HG02759 (cell line): ENCODE results near the gene SCNM1.

ENCODE experiments used
- ATAC-seq: cut with Tn5 transposase; IDR thresholded peaks from one replicate; pipeline ENCODE4 v1.9.1; 2021; ENCODE audit warnings: mild to moderate bottlenecking, moderate library complexity; ENCODE audit not compliant: unreplicated experiment

Gene SCNM1, protein sequence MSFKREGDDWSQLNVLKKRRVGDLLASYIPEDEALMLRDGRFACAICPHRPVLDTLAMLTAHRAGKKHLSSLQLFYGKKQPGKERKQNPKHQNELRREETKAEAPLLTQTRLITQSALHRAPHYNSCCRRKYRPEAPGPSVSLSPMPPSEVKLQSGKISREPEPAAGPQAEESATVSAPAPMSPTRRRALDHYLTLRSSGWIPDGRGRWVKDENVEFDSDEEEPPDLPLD

DNA sequence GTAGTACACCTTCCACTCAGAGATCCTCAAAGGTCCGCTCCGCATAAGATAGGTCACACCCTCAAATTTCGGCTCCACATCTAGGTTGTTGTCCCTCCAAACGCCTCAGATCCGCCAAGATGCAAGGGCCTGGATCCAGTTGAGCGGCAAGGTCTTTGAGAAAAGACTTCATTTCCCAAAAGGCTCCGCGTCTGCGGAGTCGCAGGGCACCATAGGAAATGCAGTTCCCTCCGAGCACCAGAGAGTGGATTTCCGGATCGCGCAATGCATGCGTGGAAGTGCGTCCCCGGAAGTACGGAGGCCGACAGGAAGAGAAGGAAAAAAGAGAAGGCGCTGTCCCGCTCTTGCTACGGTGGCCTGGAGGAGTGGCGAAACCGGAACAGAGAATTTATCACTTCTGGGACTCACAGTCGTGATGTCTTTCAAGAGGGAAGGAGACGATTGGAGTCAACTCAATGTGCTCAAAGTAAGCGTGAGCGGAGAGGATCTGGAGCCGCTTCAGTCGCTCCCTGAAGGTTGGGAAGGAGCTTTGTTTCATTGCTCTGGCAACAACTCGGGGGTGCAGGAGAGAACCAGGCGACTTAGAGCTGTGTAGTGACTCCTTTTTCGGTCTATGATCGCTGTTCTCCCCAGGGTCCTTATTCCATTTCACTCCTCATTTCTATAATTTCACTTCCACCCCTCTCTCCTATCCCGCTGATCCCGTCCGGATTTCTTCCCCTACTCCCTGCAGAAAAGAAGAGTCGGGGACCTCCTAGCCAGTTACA is at the start of gene SCNM1, which contains the start of gene LYSMD1:
Gene SCNM1, plus strand, starts transcription at position 407 of the 767 bp plus-strand sequence. Its CDS starts 9 bp downstream, at position 416.
Gene LYSMD1, minus strand, starts transcription at position 165 of the 767 bp plus-strand sequence. CDS start 644 bp downstream, outside the sequence.
- peak; percentile 90 for ATAC-seq

DNA sequence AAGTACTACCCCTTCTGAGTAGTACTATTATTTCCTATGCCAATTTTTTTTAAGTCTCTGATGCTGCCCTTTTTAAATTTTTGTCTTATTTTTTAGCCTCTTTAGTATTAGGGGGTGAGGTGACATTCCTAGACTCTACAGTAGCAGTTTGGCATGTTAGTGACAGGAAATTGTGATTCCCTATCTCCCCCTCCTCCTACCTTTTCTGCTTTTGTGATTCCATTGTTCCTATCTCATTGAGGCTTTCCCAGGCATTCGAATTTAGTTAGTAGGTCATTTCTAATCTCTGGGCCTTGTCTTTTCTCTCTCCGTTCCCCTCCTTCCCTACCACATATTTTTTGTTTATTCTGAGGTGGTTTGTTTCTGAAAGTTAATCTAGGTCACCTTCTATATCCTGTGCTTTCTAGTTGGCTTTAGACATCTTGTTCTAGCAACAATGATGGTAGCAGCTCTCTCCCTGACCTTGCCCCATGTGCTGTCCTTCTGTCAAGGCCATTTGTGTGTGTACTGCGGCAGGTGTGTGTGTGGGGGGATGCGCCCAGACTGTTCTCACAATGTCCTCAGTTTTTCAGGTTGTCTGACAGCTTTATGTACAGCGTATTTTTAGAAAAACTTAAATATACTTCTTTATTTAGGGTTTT is 41.1 kb upstream of the SCNM1 start:
- ATAC-seq: no peak

DNA sequence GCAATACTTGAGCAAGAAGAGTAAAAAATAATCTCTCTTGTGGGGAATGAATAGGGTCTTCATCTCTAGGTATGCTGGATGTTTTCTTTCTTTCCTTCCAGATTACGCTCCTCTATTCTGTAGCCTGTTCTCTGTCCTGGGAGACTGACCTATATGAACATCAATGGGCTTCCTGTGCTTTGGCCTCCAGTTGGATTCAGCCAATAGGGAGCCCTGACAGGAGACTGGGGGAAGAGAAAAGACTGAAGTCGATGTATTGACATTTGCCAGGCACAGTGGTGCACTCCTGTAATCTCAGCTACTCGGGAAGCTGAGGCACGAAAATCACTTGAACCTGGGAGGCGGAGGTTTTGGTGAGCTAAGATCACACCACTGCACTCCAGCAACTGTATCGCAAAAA is 37.1 kb upstream of the SCNM1 start:
- ATAC-seq: no peak

- ATAC-seq: peak; percentile 93
These were observed 34.9 kb upstream of the SCNM1 start for GRCh38 chr1:151130987-151131586.

- ATAC-seq: no peak
These were observed 34.1 kb upstream of the SCNM1 start for GRCh38 chr1:151131701-151132334.

DNA sequence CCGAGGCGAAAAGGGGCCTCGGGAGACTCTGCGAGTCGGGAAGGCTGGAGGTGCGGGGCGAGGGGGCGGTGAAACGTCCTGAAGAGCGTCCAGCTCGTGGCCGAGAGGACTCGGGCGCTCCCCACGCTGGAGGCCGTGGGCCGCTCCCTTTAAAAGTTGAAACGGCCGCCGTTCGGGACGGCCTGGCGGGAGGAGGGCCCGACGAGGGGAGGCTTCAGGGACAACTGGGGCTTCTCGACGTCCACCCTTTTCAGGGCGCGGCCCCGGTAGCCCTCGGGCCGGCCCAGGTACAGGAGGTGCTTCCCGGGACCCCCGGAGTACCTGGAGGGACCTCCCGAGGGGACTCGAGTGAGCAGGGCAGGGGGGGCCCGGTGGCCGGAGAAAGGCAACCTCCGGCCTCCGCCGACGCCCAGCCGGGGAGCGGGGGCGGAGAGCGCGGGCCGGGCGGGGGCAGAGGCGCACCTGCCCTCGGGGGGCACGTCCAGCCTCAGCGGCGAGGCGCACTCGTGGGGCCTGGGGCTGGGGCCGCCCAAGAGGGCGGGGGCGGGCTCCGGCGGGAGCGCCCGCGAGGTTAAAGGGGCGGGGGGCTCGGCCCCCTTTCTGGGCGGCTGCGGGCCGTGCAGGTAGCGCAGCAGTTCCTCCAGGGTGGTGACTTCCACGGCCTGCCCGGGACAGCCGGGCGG is 33.5 kb upstream of the SCNM1 start:
- ATAC-seq: no peak

DNA sequence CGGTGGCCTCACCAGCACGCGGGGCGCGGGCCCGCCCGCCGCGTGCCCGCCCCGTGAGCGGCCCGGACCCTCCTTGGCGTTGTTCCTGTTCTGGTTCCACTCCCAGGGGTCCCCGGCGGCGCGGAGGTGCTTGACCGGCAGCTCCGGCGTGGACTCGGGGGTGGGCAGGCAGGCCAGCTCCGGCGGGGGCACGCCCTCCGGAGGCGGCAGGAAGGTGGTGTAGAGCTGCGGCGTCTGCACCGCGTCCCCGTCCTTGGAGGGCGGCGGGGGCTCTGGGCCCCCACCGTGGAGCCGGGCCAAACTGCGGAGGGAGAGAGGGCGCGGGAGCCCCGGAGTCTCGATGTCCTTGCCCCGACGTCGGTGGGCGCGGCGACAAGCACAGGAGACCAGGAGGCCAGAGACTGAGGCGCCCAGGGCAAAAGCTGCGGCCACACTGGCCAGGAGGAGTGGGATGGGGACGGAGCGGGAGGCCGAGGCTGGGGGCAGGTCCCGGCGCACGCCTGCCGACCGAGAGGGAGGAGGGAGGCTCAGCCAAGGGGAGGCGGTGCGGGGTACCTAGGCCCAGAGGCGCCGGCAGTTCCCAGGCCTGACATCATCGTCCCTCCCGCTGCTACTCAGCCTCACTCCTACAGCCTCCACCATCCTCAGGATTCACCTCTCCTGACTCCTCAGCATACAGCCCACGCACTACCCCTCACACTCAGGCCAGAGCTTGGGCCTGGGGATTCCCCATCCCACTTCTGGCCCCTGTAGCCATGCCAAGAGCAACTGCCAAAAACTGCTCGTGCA is 32.7 kb upstream of the SCNM1 start:
- ATAC-seq: no peak

DNA sequence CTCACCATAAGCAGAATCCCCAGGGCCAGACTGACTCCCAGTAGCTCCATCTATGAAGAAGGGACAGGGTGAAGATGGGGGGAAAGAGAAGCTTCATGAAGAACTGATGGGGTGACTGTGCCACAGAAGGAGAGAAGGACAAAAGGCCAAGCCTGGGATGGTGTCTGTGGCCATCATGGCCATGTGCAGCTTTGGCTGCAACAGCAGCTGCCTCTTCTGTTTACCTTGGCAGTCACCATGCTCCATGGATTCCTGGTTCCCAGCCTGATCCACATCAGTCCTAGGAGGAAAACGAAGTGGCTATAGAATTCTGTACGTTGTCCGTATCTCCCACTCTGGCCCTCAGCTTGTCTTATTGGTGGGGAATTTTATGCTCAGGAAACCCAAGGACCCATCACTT is 31.5 kb upstream of the SCNM1 start:
- ATAC-seq: no peak

DNA sequence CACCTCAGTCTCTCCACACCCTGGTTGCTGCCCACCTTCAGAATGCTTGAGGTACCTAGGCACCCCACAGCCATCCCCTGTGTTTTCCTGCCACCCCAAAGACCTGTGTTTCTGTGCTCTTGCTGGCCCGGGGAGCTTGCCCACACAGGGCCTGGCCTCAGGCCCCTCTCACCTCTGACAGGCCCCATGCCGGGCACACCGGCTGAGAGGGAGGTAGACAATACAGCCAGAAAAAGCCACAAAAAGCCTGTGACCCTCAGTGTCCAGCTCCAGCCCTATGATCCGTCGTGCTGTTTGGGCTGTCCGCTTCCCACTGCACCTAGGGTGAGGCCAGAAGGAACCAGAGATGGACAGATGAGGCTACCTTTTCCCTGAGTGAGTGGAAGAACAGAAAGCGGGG is 31.0 kb upstream of the SCNM1 start:
- ATAC-seq: no peak

- no peak for ATAC-seq
These were observed 30.2 kb upstream of the SCNM1 start for GRCh38 chr1:151135433-151136385.

- no peak for ATAC-seq
These were observed 28.2 kb upstream of the SCNM1 start for GRCh38 chr1:151137789-151138188.

GRCh38 chr1:151142411-151143056 is 23.4 kb upstream of the SCNM1 start:
- ATAC-seq: no peak

DNA sequence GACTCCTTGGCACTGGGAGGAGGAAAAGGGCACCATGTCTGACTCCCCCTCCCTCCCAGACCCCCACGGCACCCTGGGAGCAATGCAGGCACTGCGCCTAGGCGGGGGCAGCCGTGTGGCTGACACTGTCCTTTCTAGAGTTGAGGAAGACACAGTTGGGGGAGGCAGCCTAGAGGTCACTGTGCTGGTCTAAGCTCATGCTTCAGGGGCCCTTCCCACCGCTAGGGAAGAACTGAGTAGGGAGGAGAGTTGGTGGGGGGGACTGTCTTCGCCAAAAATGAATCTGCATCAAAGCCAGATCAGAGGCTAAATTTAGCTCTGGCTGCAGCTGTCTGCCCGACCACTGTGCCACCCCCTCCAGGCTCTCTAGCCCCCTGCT is 22.9 kb upstream of the SCNM1 start:
- ATAC-seq: no peak

DNA sequence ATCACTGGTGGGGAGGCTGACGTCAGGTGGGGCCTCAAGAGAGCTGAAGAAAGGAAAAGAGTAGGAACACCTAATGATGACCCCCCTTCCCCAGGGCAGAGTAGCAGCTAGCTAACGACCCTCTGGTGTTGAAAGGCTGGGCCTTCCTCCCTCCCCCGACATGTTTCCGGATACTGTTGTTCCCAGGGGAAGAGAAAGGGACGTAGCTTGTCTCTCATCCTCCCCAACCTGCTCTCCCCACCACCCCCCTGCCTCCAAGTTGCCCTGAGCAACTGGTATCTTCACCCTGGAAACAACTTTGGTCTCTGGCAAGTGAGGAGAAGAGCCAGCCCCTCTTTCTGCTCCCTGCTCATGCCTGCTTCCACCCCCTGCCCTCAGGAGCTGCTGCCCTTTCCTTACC is 22.0 kb upstream of the SCNM1 start:
- no peak for ATAC-seq

- no peak for ATAC-seq
These were observed 21.3 kb upstream of the SCNM1 start for GRCh38 chr1:151144474-151145303.

DNA sequence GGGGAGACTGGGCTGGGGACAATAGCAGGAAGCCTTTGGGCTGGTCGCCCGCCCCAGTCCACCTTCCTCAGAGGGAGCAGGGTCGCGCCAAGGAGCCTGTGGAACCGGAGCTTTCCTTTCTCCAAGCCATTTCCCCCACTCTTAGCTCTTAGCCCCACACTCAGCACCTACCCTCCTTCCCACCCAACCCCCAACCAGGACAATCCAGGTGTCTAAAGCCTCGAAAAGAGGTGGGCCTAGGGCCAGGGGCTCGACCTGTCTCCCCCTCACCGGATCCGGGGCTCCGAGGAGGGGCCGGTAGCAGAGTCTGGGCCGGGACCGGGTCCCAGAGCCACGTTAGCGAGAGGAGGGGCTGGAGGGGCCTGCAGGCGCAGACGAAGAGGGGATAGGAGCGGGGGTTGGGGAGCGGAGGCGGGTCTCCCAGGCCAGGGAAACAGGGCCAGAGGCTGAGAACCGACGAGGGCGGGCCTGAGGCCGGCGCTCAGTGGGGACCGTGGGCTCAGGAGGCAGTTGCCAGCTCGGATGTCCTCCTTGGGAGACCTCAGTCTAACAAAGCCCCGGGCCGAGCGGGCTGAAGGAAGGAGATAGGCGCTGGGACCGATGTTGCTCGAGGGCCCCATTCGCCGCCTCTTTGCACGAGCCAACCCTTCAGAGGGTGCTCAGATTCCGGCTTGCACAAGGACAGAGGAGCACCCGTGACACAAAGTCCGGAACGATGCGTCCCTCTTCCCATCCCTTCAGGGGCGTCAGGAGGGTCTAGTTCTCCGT is 20.5 kb upstream of the SCNM1 start:
- no peak for ATAC-seq

DNA sequence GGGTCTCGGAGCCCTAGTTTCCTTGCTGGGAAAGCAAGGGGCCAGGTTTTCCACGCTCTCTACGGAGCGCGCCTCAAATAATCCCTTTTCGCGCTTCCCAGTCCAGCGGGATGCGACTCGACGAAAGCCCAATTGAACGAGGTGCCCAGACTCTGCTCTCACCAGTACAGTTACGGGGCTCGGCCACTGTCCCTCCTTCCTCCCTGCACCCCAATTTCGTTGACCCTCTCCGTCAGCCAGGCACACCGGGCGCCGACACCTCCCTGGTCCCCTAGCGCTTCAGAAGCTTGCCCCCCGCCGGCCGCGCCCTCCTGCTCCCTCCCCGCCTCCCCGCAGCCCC is 19.9 kb upstream of the SCNM1 start:
- ATAC-seq: no peak
